ENCODE data around the gene KRTAP10-4. TPM values are rescaled to one million over a fixed set of nuclear protein-coding genes. Genes with fewer than 3 reads are reported as not detected.

KRTAP10-4 gene
- total RNA-seq, 1 donor from 2014 or later, result not detected

- Mint-ChIP-seq H3K27me3 (peaks cover 20% of the 10 kb centered on the region), H3K9me3 (peaks cover 4% of the 10 kb centered on the region), H3K4me1 (no peaks in the 10 kb centered on the region), H3K4me3 (no peak overlapping the region), H3K27ac (no peak overlapping the region), H3K36me3 (ENCODE audit: low read depth) (no peaks in the 10 kb centered on the region)
- ATAC-seq (ENCODE audit: low read depth) (no peak), DNase-seq (no peak)
- ChIA-PET POLR2A (no interaction called here), CTCF (no interaction called here)
- no peak for TF ChIP-seq CTCF (IDR thresholded peaks at IDR 0.05)
- intact Hi-C loops (cut with micrococcal nuclease), result no loop called here
Observed at GRCh38 chr21:44593598-44594405, 20.3 kb downstream of the KRTAP10-4 start.

GRCh38 chr21:44594406-44594916 lies 20.9 kb downstream of the KRTAP10-4 start:
- POLR2A ChIA-PET, result no interaction called here
- H3K27ac Mint-ChIP-seq, result no peak overlapping the region
- TF ChIP-seq CTCF (IDR thresholded peaks at IDR 0.05), result no peak

GRCh38 chr21:44595524-44595923 lies 22.0 kb downstream of the KRTAP10-4 start:
- peaks cover 4% of the 10 kb centered on the region for H3K9me3 Mint-ChIP-seq
- POLR2A ChIA-PET, result no interaction called here
- ATAC-seq (ENCODE audit: low read depth) (no peak), DNase-seq (no peak)
- CTCF ChIA-PET, result no interaction called here
- H3K27ac Mint-ChIP-seq, result no peak overlapping the region
- intact Hi-C loops (cut with micrococcal nuclease), result no loop called here
- H3K36me3 Mint-ChIP-seq (ENCODE audit: low read depth), result no peaks in the 10 kb centered on the region
- TF ChIP-seq CTCF (IDR thresholded peaks at IDR 0.05), result no peak
- H3K4me3 Mint-ChIP-seq, result no peak overlapping the region
- H3K27me3 Mint-ChIP-seq, result peaks cover 20% of the 10 kb centered on the region
- no peaks in the 10 kb centered on the region for H3K4me1 Mint-ChIP-seq

More at GRCh38 chr21:44594406-44594916, 20.9 kb downstream of the KRTAP10-4 start:
- intact Hi-C loops (cut with micrococcal nuclease), result no loop called here
- Mint-ChIP-seq H3K4me3 (no peak overlapping the region), H3K4me1 (no peaks in the 10 kb centered on the region), H3K36me3 (ENCODE audit: low read depth) (no peaks in the 10 kb centered on the region), H3K9me3 (peaks cover 4% of the 10 kb centered on the region), H3K27me3 (peaks cover 16% of the 10 kb centered on the region)
- DNase-seq (no peak), ATAC-seq (ENCODE audit: low read depth) (no peak)
- CTCF ChIA-PET, result no interaction called here

DNA sequence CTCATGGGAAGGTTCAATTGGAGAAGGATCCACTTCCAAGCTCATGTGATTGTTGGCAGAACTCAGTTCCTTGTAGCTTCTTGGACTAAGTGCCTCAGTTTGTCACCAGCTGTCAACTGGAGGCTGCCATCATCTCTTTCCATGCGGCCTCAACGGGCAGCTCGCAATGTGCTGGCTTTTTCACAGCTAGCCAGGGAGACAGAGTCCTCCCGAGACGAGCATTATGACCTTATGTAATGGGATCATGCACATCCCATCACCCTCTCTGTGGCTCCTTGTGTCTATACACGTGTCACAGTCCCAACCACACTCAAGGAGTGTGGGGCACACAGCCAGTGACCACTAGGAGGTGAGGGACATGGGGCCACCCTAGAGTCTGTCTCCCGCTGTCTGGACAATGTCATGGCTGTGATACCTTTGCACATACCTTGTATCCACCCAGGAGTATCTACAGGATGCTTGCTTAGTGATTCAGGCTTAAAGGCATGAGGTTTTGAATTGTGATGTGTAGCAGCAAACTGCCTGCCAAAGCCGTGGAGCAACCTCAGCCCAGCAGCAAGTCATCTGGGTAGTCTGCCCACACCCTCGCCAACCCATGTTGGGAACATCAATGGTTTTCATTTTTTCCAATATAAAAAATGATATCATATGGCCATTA lies 22.7 kb downstream of the KRTAP10-4 start:
- Mint-ChIP-seq H3K4me1 (no peaks in the 10 kb centered on the region), H3K4me3 (no peak overlapping the region), H3K36me3 (ENCODE audit: low read depth) (no peaks in the 10 kb centered on the region), H3K27ac (no peak overlapping the region), H3K9me3 (peaks cover 4% of the 10 kb centered on the region), H3K27me3 (peaks cover 17% of the 10 kb centered on the region)
- ATAC-seq (ENCODE audit: low read depth), result no peak
- intact Hi-C loops (cut with micrococcal nuclease), result no loop called here
- POLR2A ChIA-PET, result no interaction called here
- DNase-seq, result no peak
- CTCF ChIA-PET, result no interaction called here
- no peak for TF ChIP-seq CTCF (IDR thresholded peaks at IDR 0.05)

DNA sequence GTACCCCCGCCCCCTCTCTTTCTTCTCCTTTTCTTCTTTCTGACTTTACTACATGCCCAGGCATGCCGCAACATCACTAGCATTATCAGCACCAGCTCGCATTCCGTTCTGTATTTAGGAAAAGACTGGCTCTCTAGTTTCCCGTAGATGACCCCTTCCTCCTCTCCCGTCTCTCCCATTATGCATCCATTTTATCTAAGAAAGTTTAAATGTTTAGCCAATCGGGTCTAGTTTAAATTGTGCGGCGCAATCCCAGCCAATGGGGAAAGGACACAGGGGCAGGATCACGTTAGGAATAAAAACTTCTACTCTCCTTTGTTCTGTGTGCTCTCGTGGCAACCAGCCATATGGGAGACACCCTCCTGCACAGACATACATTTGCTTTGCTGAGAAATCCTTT lies 24.5 kb downstream of the KRTAP10-4 start:
- Mint-ChIP-seq H3K27ac (no peak overlapping the region), H3K9me3 (peaks cover 4% of the 10 kb centered on the region), H3K4me1 (no peaks in the 10 kb centered on the region), H3K27me3 (peaks cover 19% of the 10 kb centered on the region), H3K36me3 (ENCODE audit: low read depth) (no peaks in the 10 kb centered on the region), H3K4me3 (no peak overlapping the region)
- TF ChIP-seq CTCF (IDR thresholded peaks at IDR 0.05), result no peak
- ATAC-seq (ENCODE audit: low read depth) (no peak), DNase-seq (no peak)
- CTCF ChIA-PET, result no interaction called here
- intact Hi-C loops (cut with micrococcal nuclease), result no loop called here
- POLR2A ChIA-PET, result no interaction called here

All from activated B cell treated with CpG ODN at 0.5 μM for 24 hours (primary cell).